ENCODE results near the gene SAE1. TPM values are rescaled to one million over a fixed set of nuclear protein-coding genes. Genes with fewer than 3 reads are reported as not detected.
A peak's percentile ranks its signal among the peaks of the same experiment; 100 is the strongest.
"Not testable (repeated sequence)": the region's sequence is repeated elsewhere in the genome, so short reads cannot be mapped to it uniquely, and the experiment has no call there.

SAE1 gene
- total RNA-seq, 2 donors from 2014 or later = 232 to 254 TPM

- DNase-seq = peak; percentile 66 to 68
- Mint-ChIP-seq H3K36me3 (ENCODE audit: insufficient read depth in 2 of 2) (peaks cover 10% of the 10 kb centered on the region in 2 donors), H3K27me3 (ENCODE audit: low read depth) (peaks cover 6% of the 10 kb centered on the region), H3K9me3 (no peaks in the 10 kb centered on the region), H3K4me1 (ENCODE audit: low read depth) (peaks cover 16% of the 10 kb centered on the region), H3K4me3 (peak overlapping the region in 1 of 2 donors; percentile 46), H3K27ac (no peak overlapping the region)
- peak; percentile 6 to 11 for ATAC-seq (replicated peaks in 1 of 2)
Observed at GRCh38 chr19:47239610-47240296, 109.1 kb downstream of the SAE1 start.

- H3K27ac Mint-ChIP-seq = no peak overlapping the region
- no peak for ATAC-seq (replicated peaks in 1 of 2)
- DNase-seq = no peak
- H3K36me3 Mint-ChIP-seq (ENCODE audit: insufficient read depth in 2 of 2) = peaks cover 10% of the 10 kb centered on the region in 2 donors
- H3K4me1 Mint-ChIP-seq (ENCODE audit: low read depth) = peaks cover 16% of the 10 kb centered on the region
- no peaks in the 10 kb centered on the region for H3K9me3 Mint-ChIP-seq
- peaks cover 6% of the 10 kb centered on the region for H3K27me3 Mint-ChIP-seq (ENCODE audit: low read depth)
- peak overlapping the region in 1 of 2 donors; percentile 46 for H3K4me3 Mint-ChIP-seq
Observed at GRCh38 chr19:47240556-47240955, 109.9 kb downstream of the SAE1 start.

- Mint-ChIP-seq H3K27ac (no peak overlapping the region), H3K36me3 (ENCODE audit: insufficient read depth in 2 of 2) (peaks cover 10% of the 10 kb centered on the region in 2 donors), H3K4me3 (peak overlapping the region in 1 of 2 donors; percentile 46), H3K4me1 (ENCODE audit: low read depth) (peaks cover 16% of the 10 kb centered on the region), H3K9me3 (no peaks in the 10 kb centered on the region), H3K27me3 (ENCODE audit: low read depth) (peaks cover 6% of the 10 kb centered on the region)
- ATAC-seq (replicated peaks in 1 of 2) (peak; percentile 41 to 49), DNase-seq (peak; percentile 89 to 90)
Observed at GRCh38 chr19:47240996-47241918, 110.6 kb downstream of the SAE1 start.

- H3K36me3 Mint-ChIP-seq (ENCODE audit: insufficient read depth in 2 of 2) = peaks cover 10% of the 10 kb centered on the region in 2 donors
- ATAC-seq (replicated peaks in 1 of 2) = no peak
- H3K9me3 Mint-ChIP-seq = no peaks in the 10 kb centered on the region
- H3K27me3 Mint-ChIP-seq (ENCODE audit: low read depth) = peaks cover 6% of the 10 kb centered on the region
- no peak for DNase-seq
- no peak overlapping the region for H3K27ac Mint-ChIP-seq
- peaks cover 16% of the 10 kb centered on the region for H3K4me1 Mint-ChIP-seq (ENCODE audit: low read depth)
- H3K4me3 Mint-ChIP-seq = no peak overlapping the region
Observed at GRCh38 chr19:47241919-47242577, 111.4 kb downstream of the SAE1 start.

- H3K9me3 Mint-ChIP-seq = no peaks in the 10 kb centered on the region
Observed at GRCh38 chr19:47243364-47243775, 112.7 kb downstream of the SAE1 start.

GRCh38 chr19:47243776-47244547, 113.3 kb downstream of the SAE1 start:
- Mint-ChIP-seq H3K9me3 (no peaks in the 10 kb centered on the region), H3K27me3 (ENCODE audit: low read depth) (peaks cover 3% of the 10 kb centered on the region), H3K4me1 (ENCODE audit: low read depth) (peaks cover 22% of the 10 kb centered on the region), H3K36me3 (ENCODE audit: insufficient read depth in 2 of 2) (peaks cover 9% of the 10 kb centered on the region in 2 donors), H3K27ac (peak overlapping the region; percentile 96), H3K4me3 (peak overlapping the region in 1 of 2 donors; percentile 93)
- DNase-seq (peak; percentile 96 to 98), ATAC-seq (replicated peaks in 1 of 2) (peak; percentile 78 to 79)

More at GRCh38 chr19:47243364-47243775, 112.7 kb downstream of the SAE1 start:
- Mint-ChIP-seq H3K4me3 (peak overlapping the region in 1 of 2 donors; percentile 93), H3K36me3 (ENCODE audit: insufficient read depth in 2 of 2) (peaks cover 10% of the 10 kb centered on the region in 2 donors), H3K27ac (peak overlapping the region; percentile 96), H3K27me3 (ENCODE audit: low read depth) (peaks cover 6% of the 10 kb centered on the region), H3K4me1 (ENCODE audit: low read depth) (peaks cover 24% of the 10 kb centered on the region)
- ATAC-seq (replicated peaks in 1 of 2) (peak; percentile 25 to 29), DNase-seq (no peak)

GRCh38 chr19:47247308-47247990, 116.8 kb downstream of the SAE1 start:
- no peak for ATAC-seq (replicated peaks in 1 of 2)
- Mint-ChIP-seq H3K27ac (no peak overlapping the region), H3K4me3 (peak overlapping the region in 1 of 2 donors; percentile 11), H3K36me3 (ENCODE audit: insufficient read depth in 2 of 2) (peaks cover 7 to 8% of the 10 kb centered on the region in 2 donors), H3K9me3 (no peaks in the 10 kb centered on the region), H3K27me3 (ENCODE audit: low read depth) (no peaks in the 10 kb centered on the region), H3K4me1 (ENCODE audit: low read depth) (peaks cover 13% of the 10 kb centered on the region)
- peak; percentile 79 to 89 for DNase-seq

GRCh38 chr19:47253016-47253415, 122.4 kb downstream of the SAE1 start:
- not testable (repeated sequence) for H3K27ac Mint-ChIP-seq; H3K36me3 Mint-ChIP-seq (ENCODE audit: insufficient read depth in 2 of 2); H3K4me3 Mint-ChIP-seq; H3K27me3 Mint-ChIP-seq (ENCODE audit: low read depth); H3K9me3 Mint-ChIP-seq; ATAC-seq (replicated peaks in 1 of 2); DNase-seq
- H3K4me1 Mint-ChIP-seq (ENCODE audit: low read depth) = peaks cover 22% of the 10 kb centered on the region

GRCh38 chr19:47253467-47253881, 122.8 kb downstream of the SAE1 start:
- Mint-ChIP-seq H3K9me3 (no peaks in the 10 kb centered on the region), H3K36me3 (ENCODE audit: insufficient read depth in 2 of 2) (peaks cover 2 to 4% of the 10 kb centered on the region in 2 donors), H3K4me1 (ENCODE audit: low read depth) (peaks cover 27% of the 10 kb centered on the region), H3K4me3 (no peak overlapping the region), H3K27me3 (ENCODE audit: low read depth) (no peaks in the 10 kb centered on the region), H3K27ac (no peak overlapping the region)
- DNase-seq (no peak), ATAC-seq (replicated peaks in 1 of 2) (no peak)

- H3K27ac Mint-ChIP-seq = no peak overlapping the region
- peaks cover 4 to 7% of the 10 kb centered on the region in 2 donors for H3K36me3 Mint-ChIP-seq (ENCODE audit: insufficient read depth in 2 of 2)
- ATAC-seq (replicated peaks in 1 of 2) (no peak), DNase-seq (no peak)
- H3K27me3 Mint-ChIP-seq (ENCODE audit: low read depth) = no peaks in the 10 kb centered on the region
- H3K4me3 Mint-ChIP-seq = no peak overlapping the region
- peaks cover 32% of the 10 kb centered on the region for H3K4me1 Mint-ChIP-seq (ENCODE audit: low read depth)
- H3K9me3 Mint-ChIP-seq = no peaks in the 10 kb centered on the region
Observed at GRCh38 chr19:47253970-47254369, 123.3 kb downstream of the SAE1 start.

- Mint-ChIP-seq H3K9me3 (no peaks in the 10 kb centered on the region), H3K27me3 (ENCODE audit: low read depth) (no peaks in the 10 kb centered on the region), H3K4me1 (ENCODE audit: low read depth) (peaks cover 43% of the 10 kb centered on the region), H3K36me3 (ENCODE audit: insufficient read depth in 2 of 2) (peaks cover 13 to 20% of the 10 kb centered on the region in 2 donors), H3K27ac (peak within 1 kb of the TSS; percentile 93), H3K4me3 (peak within 1 kb of the TSS; percentile 95 to 99)
- DNase-seq (peak; percentile 98 to 99), ATAC-seq (replicated peaks in 1 of 2) (peak; percentile 77 to 80)
Observed at GRCh38 chr19:47255879-47256692, 125.5 kb downstream of the SAE1 start, which contains the start of gene CCDC9. CCDC9 (plus strand) TSS chr19:47256525; CDS start chr19:47258401, 1,876 bp downstream.
